ENCODE measurements around the gene CD22. TPM values are rescaled to one million over a fixed set of nuclear protein-coding genes. Genes with fewer than 3 reads are reported as not detected.

CD22 gene
- total and polyA plus RNA-seq, 4 donors, result 0.15 to 4.1 (median 1.3) TPM

DNA sequence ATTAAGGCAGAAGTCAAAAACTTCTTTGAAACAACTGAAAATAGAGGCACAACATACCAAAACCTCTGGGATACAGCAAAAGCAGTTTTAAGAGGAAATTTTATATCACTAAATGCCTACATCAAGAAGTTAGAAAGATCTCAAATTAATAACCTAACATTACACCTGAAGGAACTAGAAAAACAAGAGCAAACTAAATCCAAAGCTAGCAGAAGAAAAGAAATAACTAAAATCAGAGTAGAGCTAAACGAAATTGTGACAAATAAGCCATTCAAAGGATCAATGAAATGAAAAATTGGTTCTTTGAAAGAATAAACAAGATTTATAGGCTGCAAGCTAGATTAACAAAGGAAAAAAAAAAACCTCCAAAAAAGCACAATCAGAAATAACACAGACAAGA lies 39.4 kb downstream of the CD22 start:
- no peak overlapping the region for H3K27ac ChIP-seq (ENCODE audit: low read depth in 1 of 2, low read length in 2 of 2)
- no peaks in the 10 kb centered on the region for H3K9me3 ChIP-seq (ENCODE audit: control insufficient read depth in 4 of 4, low read length in 3 of 4)
- DNase-seq (ENCODE audit: low spot score), result no peak
- H3K4me3 ChIP-seq (ENCODE audit: low read depth in 1 of 3, low read length in 3 of 3), result no peak overlapping the region
- no peak overlapping the region for H3K9ac ChIP-seq (ENCODE audit: low read depth in 1 of 2, low read length in 2 of 2)
- H3K4me1 ChIP-seq (ENCODE audit: control insufficient read depth in 4 of 4, insufficient read depth in 4 of 4, low read length in 3 of 4), result no peaks in the 10 kb centered on the region
- 65% methylated on average over 1 of the region's 1 CpG for WGBS
- no peaks in the 10 kb centered on the region for H3K36me3 ChIP-seq (ENCODE audit: control insufficient read depth in 4 of 4, insufficient read depth in 3 of 4, low read depth in 1 of 4, low read length in 3 of 4)
- TF ChIP-seq FOXA1 (IDR thresholded peaks at IDR 0.05) (no peak), SP1 (IDR thresholded peaks at IDR 0.05) (no peak), RXRA (IDR thresholded peaks at IDR 0.05) (no peak)
- TF ChIP-seq, protein P1, sequence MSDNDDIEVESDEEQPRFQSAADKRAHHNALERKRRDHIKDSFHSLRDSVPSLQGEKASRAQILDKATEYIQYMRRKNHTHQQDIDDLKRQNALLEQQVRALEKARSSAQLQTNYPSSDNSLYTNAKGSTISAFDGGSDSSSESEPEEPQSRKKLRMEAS (IDR thresholded peaks at IDR 0.05), result no peak
- TF ChIP-seq, protein P2, sequence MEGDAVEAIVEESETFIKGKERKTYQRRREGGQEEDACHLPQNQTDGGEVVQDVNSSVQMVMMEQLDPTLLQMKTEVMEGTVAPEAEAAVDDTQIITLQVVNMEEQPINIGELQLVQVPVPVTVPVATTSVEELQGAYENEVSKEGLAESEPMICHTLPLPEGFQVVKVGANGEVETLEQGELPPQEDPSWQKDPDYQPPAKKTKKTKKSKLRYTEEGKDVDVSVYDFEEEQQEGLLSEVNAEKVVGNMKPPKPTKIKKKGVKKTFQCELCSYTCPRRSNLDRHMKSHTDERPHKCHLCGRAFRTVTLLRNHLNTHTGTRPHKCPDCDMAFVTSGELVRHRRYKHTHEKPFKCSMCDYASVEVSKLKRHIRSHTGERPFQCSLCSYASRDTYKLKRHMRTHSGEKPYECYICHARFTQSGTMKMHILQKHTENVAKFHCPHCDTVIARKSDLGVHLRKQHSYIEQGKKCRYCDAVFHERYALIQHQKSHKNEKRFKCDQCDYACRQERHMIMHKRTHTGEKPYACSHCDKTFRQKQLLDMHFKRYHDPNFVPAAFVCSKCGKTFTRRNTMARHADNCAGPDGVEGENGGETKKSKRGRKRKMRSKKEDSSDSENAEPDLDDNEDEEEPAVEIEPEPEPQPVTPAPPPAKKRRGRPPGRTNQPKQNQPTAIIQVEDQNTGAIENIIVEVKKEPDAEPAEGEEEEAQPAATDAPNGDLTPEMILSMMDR (IDR thresholded peaks at IDR 0.05; ENCODE audit: low read depth, low read length, missing input control), result no peak
- no peaks in the 10 kb centered on the region for H3K27me3 ChIP-seq (ENCODE audit: control insufficient read depth in 4 of 4, insufficient read depth in 4 of 4, low read length in 3 of 4)

DNA sequence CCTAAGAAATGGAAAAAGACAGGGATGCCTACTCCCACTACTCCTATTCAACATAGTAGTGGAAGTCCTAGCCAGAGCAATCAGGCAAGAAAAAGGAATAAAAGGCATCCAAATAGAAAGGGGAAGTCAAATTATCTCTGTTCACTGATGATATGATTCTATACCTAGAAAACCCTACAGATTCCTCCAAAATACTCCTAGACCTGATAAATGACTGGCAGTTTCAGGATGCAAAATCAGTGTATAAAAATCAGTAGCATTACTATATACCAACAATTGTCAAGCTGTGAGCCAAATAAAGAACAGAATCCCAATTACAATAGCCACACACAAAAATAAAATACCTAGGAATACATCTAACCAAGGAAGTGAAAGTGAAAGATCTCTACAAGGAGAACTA lies 40.5 kb downstream of the CD22 start:
- Histone ChIP-seq H3K4me3 (ENCODE audit: low read depth in 1 of 3, low read length in 3 of 3) (no peak overlapping the region), H3K27ac (ENCODE audit: low read depth in 1 of 2, low read length in 2 of 2) (no peak overlapping the region), H3K4me1 (ENCODE audit: control insufficient read depth in 4 of 4, insufficient read depth in 4 of 4, low read length in 3 of 4) (no peaks in the 10 kb centered on the region), H3K9ac (ENCODE audit: low read depth in 1 of 2, low read length in 2 of 2) (no peak overlapping the region), H3K9me3 (ENCODE audit: control insufficient read depth in 4 of 4, low read length in 3 of 4) (no peaks in the 10 kb centered on the region), H3K36me3 (ENCODE audit: control insufficient read depth in 4 of 4, insufficient read depth in 3 of 4, low read depth in 1 of 4, low read length in 3 of 4) (no peaks in the 10 kb centered on the region), H3K27me3 (ENCODE audit: control insufficient read depth in 4 of 4, insufficient read depth in 4 of 4, low read length in 3 of 4) (no peaks in the 10 kb centered on the region)
- DNase-seq (ENCODE audit: low spot score), result no peak
- TF ChIP-seq, protein P3, sequence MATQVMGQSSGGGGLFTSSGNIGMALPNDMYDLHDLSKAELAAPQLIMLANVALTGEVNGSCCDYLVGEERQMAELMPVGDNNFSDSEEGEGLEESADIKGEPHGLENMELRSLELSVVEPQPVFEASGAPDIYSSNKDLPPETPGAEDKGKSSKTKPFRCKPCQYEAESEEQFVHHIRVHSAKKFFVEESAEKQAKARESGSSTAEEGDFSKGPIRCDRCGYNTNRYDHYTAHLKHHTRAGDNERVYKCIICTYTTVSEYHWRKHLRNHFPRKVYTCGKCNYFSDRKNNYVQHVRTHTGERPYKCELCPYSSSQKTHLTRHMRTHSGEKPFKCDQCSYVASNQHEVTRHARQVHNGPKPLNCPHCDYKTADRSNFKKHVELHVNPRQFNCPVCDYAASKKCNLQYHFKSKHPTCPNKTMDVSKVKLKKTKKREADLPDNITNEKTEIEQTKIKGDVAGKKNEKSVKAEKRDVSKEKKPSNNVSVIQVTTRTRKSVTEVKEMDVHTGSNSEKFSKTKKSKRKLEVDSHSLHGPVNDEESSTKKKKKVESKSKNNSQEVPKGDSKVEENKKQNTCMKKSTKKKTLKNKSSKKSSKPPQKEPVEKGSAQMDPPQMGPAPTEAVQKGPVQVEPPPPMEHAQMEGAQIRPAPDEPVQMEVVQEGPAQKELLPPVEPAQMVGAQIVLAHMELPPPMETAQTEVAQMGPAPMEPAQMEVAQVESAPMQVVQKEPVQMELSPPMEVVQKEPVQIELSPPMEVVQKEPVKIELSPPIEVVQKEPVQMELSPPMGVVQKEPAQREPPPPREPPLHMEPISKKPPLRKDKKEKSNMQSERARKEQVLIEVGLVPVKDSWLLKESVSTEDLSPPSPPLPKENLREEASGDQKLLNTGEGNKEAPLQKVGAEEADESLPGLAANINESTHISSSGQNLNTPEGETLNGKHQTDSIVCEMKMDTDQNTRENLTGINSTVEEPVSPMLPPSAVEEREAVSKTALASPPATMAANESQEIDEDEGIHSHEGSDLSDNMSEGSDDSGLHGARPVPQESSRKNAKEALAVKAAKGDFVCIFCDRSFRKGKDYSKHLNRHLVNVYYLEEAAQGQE (IDR thresholded peaks at IDR 0.05), result no peak
- TF ChIP-seq TAF1 (conservative IDR thresholded peaks at IDR 0.05) (no peak), EGR1 (IDR thresholded peaks at IDR 0.05; ENCODE audit: low read depth in 2 of 2) (no peak), FOXA1 (IDR thresholded peaks at IDR 0.05) (no peak), RAD21 (IDR thresholded peaks at IDR 0.05) (no peak), GABPA (IDR thresholded peaks at IDR 0.05 in 1 of 2, conservative IDR thresholded peaks at IDR 0.05 in 1 of 2) (no peak), YY1 (IDR thresholded peaks at IDR 0.05) (no peak), HNF4G (IDR thresholded peaks at IDR 0.05) (no peak), HNF4A (conservative IDR thresholded peaks at IDR 0.05) (no peak), SP1 (IDR thresholded peaks at IDR 0.05) (no peak), FOXA2 (IDR thresholded peaks at IDR 0.05) (no peak), RXRA (IDR thresholded peaks at IDR 0.05) (no peak), NR2F2 (IDR thresholded peaks at IDR 0.05) (no peak)
- TF ChIP-seq, protein P4, sequence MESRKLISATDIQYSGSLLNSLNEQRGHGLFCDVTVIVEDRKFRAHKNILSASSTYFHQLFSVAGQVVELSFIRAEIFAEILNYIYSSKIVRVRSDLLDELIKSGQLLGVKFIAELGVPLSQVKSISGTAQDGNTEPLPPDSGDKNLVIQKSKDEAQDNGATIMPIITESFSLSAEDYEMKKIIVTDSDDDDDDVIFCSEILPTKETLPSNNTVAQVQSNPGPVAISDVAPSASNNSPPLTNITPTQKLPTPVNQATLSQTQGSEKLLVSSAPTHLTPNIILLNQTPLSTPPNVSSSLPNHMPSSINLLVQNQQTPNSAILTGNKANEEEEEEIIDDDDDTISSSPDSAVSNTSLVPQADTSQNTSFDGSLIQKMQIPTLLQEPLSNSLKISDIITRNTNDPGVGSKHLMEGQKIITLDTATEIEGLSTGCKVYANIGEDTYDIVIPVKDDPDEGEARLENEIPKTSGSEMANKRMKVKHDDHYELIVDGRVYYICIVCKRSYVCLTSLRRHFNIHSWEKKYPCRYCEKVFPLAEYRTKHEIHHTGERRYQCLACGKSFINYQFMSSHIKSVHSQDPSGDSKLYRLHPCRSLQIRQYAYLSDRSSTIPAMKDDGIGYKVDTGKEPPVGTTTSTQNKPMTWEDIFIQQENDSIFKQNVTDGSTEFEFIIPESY (IDR thresholded peaks at IDR 0.05), result no peak
- TF ChIP-seq, protein P2 (IDR thresholded peaks at IDR 0.05; ENCODE audit: low read depth, low read length, missing input control), result no peak
- TF ChIP-seq, protein P1 (IDR thresholded peaks at IDR 0.05), result no peak
